Putamen (tissue), 1 donor: Measurements from ENCODE around the gene MYH8.

Experiments
- DNase-seq: peaks from one replicate; pipeline ENCODE4 v3.0.0-alpha.2; 2016; ENCODE audit warnings: low spot score

MYH8 gene

DNA sequence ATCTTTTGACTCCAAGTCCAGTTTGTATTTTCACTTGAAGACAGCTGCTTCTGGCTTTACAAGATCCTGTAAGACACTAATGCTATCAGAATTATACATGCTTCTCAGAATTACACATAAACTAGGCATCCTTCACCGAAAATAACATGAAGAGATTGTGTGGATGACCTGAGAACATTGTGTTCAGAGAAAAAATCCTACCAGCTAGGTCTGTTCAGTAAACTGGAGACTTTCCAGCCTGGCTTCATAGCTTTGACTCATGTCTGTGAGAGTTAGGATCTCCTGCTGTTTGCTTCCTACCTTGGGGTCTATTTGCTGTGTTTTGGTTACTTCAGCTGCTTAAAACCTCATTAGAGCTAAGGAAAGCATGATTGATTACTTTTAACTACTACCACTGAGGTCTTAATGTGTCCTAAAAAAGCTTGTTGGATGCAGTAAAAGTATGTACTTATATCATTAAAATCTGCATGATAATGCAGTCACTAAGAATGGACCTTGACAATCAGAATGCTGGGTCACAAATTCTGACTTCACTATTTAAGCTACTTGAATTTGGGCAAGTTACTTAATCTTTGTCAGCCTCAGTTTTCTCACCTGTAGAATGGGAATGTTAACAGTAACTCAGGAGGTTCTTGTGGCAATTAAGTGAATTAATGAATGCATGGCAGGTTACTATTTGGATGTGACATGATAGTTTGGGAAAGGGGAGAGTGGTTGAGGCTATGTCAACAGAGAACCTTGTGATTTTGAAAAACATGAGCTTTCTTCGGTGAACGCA lies 40.9 kb downstream of the MYH8 start:
- DNase-seq = no peak

DNA sequence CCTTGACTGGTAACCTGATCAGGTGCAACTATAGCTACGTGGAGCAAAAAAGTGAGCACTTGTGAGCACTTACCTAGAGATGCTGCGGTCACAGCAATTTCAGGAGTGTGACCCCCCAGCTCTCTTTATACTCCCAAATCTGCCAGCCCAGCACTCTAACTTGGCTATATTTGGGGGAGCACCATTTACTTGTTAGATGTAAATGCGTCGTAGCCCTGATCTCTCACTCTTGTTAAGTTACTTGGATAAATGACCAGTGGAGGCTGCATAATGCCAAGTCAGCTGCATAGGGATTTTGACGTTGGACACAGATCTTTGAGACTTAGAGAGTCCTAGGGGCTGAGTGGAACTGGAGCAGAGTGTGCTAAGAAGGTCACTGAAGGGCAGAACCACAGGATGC lies 48.8 kb downstream of the MYH8 start, which contains the start of gene MYH13:
MYH13 (minus strand) TSS at position 101 of the 400 bp plus-strand sequence. CDS start 8,476 bp downstream, outside the sequence.
- no peak for DNase-seq

DNA sequence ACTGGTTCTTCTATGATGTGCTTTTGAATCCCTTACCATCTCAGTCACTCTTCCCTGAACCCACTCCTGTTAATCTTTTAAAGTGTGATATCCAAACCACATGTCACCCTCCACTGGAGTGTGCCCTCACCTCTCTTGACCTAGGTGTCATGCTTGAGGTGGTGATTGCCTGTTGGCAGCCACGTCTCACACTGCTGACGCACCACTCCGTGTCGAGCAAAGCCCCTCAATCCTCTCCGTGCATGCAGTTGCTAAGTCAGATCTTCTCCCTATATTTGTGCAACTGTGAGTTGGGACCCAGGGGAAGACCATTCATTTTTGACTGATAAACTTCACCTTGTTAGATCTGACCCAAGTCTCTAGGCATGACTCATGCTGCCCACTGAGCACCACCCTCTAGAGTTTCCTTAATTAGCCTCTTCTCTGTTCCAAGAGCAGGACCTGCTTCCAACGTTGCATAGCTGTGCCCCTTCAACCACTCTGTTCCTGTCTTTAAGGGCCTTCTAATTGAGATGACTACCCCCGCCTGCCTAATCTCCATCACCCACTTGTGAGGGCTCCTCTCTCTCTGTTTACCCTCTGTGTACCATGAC lies 51.6 kb downstream of the MYH8 start:
- DNase-seq = no peak

DNA sequence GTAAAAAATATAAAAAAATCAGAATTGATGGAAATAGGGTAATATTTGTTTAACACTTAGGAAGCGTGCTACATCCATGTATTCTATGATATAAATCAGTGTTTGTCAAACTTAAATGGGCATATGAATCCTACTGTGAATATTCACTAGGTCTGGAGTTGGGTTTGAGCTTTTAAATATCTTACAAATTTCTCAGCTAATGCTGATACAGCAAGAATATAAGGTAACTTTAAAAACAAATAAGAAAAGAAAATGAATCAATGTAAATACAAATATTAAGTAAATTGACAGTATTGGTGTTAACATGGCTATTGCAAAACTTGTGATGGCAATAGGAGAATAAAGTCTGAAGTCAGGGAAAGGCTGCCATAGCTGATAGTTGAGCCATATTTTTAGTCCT lies 52.5 kb downstream of the MYH8 start:
- no peak for DNase-seq

GRCh38 chr17:10368561-10368960 lies 53.2 kb downstream of the MYH8 start:
- DNase-seq = no peak

GRCh38 chr17:10360578-10360977 lies 61.2 kb downstream of the MYH8 start:
- no peak for DNase-seq

DNA sequence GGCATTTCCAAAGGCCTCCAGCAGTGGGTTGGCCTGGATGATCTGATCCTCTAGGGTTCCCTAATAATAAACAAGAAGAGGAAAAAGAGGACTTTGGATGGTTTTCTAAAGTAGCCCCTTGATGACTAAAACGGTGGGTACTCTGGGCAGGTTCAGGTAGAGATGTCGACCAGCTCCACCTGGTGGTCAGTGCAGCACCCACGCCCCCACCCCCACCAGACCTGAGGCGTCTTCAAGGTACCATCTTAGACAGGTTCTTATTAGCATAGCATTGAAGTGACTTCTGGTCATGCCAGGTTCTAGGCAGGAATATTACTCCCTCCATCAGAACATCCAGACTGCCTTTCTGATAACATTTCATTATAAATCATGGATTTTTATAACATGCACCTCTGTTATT lies 64.0 kb downstream of the MYH8 start:
- DNase-seq = no peak

DNA sequence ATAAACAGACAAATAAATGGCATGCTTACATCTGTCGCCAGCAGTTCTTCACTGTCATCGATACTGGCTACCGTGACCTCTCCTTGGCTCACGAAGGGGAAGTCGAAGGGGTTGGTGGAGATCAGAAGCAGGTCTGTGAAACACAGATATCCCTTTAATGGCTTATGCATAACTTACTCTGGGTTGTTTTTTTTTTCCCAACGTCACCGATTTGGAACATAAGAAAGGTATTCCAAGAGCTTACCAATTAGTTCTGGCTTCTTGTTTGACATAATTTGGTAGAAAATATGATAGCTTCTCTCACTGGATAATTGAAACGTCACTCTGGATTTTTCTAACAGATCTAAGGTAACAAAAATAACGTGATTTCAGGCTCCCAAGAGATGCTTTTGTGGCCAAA lies 67.1 kb downstream of the MYH8 start:
- no peak for DNase-seq

DNA sequence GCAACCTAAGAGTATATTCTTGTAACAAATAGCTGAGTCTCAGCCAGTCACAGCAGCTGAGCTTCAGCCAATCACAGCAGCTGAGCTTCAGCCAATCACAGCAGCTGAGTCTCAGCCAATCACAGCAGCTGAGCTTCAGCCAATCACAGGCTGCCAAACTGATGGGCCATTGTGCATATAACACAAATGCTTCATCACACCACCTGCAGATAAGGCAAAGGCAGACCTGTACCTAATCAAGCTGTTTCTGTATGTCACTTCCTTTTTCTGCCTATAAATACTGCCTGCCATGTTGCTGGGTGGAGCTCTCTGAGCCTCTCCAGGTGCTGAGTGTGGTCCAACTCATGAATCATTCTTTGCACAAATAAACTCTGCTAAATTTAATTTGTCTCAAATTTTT lies 68.9 kb downstream of the MYH8 start:
- no peak for DNase-seq

DNA sequence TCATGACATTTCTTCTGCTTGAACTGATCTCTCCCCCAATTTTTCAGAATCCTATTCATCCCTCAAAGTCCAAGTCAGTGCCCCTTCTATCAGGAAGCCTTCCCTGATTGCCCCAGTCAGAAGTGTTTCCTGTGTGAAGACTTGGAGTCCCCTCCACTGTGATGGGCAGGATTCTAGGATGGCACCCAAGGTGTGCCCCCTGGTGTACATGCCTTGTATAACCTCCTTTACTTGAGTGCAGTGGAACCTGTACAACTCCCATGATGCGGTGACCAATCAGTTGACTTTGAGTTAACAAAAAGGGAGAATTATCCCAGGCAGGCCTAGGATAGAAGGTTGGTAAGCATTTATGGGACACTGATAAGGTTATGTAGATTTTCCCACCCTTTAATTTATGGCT lies 72.3 kb downstream of the MYH8 start:
- DNase-seq = no peak

GRCh38 chr17:10344816-10345215 lies 76.9 kb downstream of the MYH8 start:
- no peak for DNase-seq
